Measurements from ENCODE around the gene SORCS3. TPM values are rescaled to one million over a fixed set of nuclear protein-coding genes. Genes with fewer than 3 reads are reported as not detected.

The SORCS3 gene
- total RNA-seq, 1 donor from 2014 or later: 2.0 TPM

DNA sequence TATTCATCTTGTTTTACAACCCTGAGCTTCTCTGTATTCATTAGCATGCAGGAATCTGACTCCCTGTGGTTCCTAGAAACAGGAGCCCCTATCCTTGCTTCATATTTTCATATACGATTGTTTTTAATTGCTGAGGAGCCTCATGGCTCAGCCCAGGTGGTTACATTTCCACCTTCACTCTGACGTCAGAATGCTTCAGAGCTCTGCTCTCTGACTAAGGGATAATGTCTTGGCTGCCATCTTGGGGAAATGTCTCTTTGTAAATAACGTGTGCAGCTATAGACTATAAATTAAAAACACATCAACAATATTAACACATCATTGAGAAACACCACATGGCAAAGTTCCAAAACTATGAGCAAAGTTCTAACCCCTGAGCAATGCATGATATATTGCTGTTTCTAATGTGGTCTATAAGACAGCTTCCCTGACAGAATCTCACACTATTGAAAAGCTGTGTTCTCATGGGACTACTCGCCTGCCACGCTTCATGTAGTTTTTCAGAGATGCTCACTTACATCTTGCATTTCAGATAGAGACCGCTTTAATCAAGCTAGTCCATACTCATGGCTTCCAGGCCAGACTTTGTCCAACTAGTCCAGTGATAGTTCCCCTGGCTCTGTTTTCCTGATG is 227.0 kb downstream of the SORCS3 start:
- TF ChIP-seq, protein P1, sequence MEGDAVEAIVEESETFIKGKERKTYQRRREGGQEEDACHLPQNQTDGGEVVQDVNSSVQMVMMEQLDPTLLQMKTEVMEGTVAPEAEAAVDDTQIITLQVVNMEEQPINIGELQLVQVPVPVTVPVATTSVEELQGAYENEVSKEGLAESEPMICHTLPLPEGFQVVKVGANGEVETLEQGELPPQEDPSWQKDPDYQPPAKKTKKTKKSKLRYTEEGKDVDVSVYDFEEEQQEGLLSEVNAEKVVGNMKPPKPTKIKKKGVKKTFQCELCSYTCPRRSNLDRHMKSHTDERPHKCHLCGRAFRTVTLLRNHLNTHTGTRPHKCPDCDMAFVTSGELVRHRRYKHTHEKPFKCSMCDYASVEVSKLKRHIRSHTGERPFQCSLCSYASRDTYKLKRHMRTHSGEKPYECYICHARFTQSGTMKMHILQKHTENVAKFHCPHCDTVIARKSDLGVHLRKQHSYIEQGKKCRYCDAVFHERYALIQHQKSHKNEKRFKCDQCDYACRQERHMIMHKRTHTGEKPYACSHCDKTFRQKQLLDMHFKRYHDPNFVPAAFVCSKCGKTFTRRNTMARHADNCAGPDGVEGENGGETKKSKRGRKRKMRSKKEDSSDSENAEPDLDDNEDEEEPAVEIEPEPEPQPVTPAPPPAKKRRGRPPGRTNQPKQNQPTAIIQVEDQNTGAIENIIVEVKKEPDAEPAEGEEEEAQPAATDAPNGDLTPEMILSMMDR (IDR thresholded peaks at IDR 0.05; ENCODE audit: partially characterized antibody, unreplicated experiment): no peak
- no peak for DNase-seq
- Mint-ChIP-seq H3K27ac (ENCODE audit: unreplicated experiment) (no peak overlapping the region), H3K36me3 (ENCODE audit: unreplicated experiment) (no peaks in the 10 kb centered on the region), H3K27me3 (ENCODE audit: unreplicated experiment) (peaks cover 4% of the 10 kb centered on the region), H3K9me3 (ENCODE audit: unreplicated experiment) (no peaks in the 10 kb centered on the region), H3K4me3 (ENCODE audit: unreplicated experiment) (no peak overlapping the region), H3K4me1 (ENCODE audit: low read depth, unreplicated experiment) (peaks cover 1% of the 10 kb centered on the region)

DNA sequence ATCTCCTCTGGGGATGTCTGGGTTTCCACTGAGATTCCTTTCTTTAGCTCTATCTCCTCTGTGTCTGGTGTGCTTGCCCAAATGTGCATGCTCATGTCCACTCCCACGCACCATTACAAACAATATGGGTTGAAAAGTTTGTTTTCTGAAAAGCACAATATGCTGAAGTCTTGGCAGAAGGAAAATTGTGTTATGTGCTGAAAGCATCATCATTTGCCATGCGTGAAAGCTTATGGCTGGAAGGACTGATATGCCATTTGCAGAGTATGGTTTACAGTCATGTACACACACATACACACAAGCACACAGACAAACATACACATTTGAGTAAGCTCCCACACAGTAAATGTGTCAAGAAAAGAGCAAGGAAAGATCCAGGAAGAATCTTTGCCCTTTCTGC is 231.6 kb downstream of the SORCS3 start:
- Mint-ChIP-seq H3K36me3 (ENCODE audit: unreplicated experiment) (no peaks in the 10 kb centered on the region), H3K27ac (ENCODE audit: unreplicated experiment) (no peak overlapping the region), H3K27me3 (ENCODE audit: unreplicated experiment) (peaks cover 2% of the 10 kb centered on the region)

DNA sequence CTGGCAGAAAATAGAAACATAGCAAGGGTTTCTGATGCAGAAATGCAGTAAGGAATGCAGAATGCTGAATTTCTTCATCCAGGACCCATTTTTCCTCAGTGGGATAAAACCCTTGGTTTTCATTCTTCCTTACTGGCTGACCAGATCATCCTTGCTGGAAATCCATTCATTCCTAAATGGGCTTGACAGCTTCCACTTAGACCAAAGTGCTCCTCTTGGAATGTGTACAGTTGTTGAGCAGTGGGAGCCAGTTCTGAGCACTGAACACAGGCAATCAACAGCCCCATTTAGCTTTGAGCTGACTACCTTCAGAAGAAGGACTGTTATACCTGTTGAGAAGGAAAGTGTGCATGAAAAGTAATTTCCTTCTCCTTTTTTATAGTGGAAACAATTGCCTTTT is 232.1 kb downstream of the SORCS3 start:
- TF ChIP-seq, protein P1 (IDR thresholded peaks at IDR 0.05; ENCODE audit: partially characterized antibody, unreplicated experiment): no peak
- no peaks in the 10 kb centered on the region for H3K36me3 Mint-ChIP-seq (ENCODE audit: unreplicated experiment)
- H3K27me3 Mint-ChIP-seq (ENCODE audit: unreplicated experiment): peaks cover 2% of the 10 kb centered on the region
- no peak overlapping the region for H3K4me3 Mint-ChIP-seq (ENCODE audit: unreplicated experiment)
- peaks cover 1% of the 10 kb centered on the region for H3K4me1 Mint-ChIP-seq (ENCODE audit: low read depth, unreplicated experiment)
- no peak overlapping the region for H3K27ac Mint-ChIP-seq (ENCODE audit: unreplicated experiment)
- no peak for DNase-seq
- H3K9me3 Mint-ChIP-seq (ENCODE audit: unreplicated experiment): no peaks in the 10 kb centered on the region

More for the DNA sequence above, 231.6 kb downstream of the SORCS3 start:
- Mint-ChIP-seq H3K4me1 (ENCODE audit: low read depth, unreplicated experiment) (peaks cover 1% of the 10 kb centered on the region), H3K9me3 (ENCODE audit: unreplicated experiment) (no peaks in the 10 kb centered on the region), H3K4me3 (ENCODE audit: unreplicated experiment) (no peak overlapping the region)
- DNase-seq: no peak
- TF ChIP-seq, protein P1 (IDR thresholded peaks at IDR 0.05; ENCODE audit: partially characterized antibody, unreplicated experiment): no peak

DNA sequence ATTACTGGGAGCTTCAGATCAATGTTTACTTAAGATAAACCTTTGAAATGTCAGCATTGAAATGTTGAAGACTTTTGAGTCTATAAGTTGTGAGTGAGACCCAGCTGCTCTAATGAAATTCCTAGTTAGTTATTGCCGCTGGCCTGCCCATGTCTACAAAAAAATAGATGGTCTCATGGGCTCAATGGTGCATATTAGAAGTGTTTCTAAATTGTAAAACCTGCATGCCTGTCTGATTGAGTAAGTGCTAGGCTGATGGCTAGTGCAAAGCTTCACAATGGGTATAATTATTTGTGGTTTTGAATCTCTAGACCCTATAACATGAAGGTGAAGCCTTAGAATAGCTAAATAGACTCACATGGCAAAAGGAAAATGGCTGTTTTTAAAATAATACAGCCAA is 234.5 kb downstream of the SORCS3 start:
- no peaks in the 10 kb centered on the region for H3K9me3 Mint-ChIP-seq (ENCODE audit: unreplicated experiment)
- no peak overlapping the region for H3K27ac Mint-ChIP-seq (ENCODE audit: unreplicated experiment)
- no peaks in the 10 kb centered on the region for H3K36me3 Mint-ChIP-seq (ENCODE audit: unreplicated experiment)
- DNase-seq: no peak
- no peaks in the 10 kb centered on the region for H3K4me1 Mint-ChIP-seq (ENCODE audit: low read depth, unreplicated experiment)
- no peaks in the 10 kb centered on the region for H3K27me3 Mint-ChIP-seq (ENCODE audit: unreplicated experiment)
- H3K4me3 Mint-ChIP-seq (ENCODE audit: unreplicated experiment): no peak overlapping the region
- TF ChIP-seq, protein P1 (IDR thresholded peaks at IDR 0.05; ENCODE audit: partially characterized antibody, unreplicated experiment): no peak

DNA sequence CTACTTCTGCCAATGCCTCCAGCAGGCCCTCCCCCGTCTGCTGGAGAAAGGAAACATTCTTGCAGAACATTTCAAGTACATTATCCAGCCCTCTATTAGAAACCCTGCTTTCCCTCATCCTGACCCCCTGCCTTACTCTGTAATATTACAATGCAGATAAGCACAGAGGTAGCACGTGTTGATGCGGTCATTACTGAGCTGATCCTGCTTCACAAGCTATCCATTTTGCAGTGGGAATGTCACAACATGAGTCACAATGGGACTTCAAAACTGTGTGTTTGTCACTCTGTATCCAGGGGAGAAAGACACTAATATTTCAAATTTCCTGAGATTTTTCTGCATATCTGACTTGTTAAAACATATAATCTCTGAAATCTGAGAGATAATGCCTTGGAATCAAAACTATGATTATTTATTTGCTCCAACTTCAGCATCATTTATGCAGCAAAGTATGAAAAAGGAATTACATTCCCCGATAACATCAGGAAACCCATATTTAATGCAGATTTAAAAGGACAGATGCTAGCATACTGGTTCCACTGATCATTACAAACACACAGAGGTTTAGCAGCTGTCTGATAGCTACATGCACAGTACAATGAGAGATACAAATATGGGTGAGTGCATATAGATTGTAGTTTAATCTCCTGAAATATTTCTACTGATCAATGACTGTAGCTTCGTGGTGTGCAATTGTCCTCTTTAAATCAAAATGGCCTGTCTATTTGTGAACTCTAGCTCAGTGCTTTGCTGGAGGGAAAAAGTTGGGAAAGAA is 239.7 kb downstream of the SORCS3 start:
- H3K4me3 Mint-ChIP-seq (ENCODE audit: unreplicated experiment): no peak overlapping the region
- no peak overlapping the region for H3K27ac Mint-ChIP-seq (ENCODE audit: unreplicated experiment)
- no peaks in the 10 kb centered on the region for H3K27me3 Mint-ChIP-seq (ENCODE audit: unreplicated experiment)
- no peaks in the 10 kb centered on the region for H3K4me1 Mint-ChIP-seq (ENCODE audit: low read depth, unreplicated experiment)
- no peaks in the 10 kb centered on the region for H3K36me3 Mint-ChIP-seq (ENCODE audit: unreplicated experiment)
- no peak for DNase-seq
- no peaks in the 10 kb centered on the region for H3K9me3 Mint-ChIP-seq (ENCODE audit: unreplicated experiment)
- TF ChIP-seq, protein P1 (IDR thresholded peaks at IDR 0.05; ENCODE audit: partially characterized antibody, unreplicated experiment): no peak
